Activated CD8-positive, alpha-beta T cell treated with anti-CD3 and anti-CD28 coated beads, Interleukin-2, amount 10 ng/mL, durations not matched to agents 7 days and 5 days (primary cell): ENCODE measurements around the gene CFAP68. TPM values are rescaled to one million over a fixed set of nuclear protein-coding genes. Genes with fewer than 3 reads are reported as not detected.
"Not testable (repeated sequence)": the region's sequence is repeated elsewhere in the genome, so short reads cannot be mapped to it uniquely, and the experiment has no call there.

Experiments used
- ATAC-seq: fragments of 150-1000 bp; cut with Tn5 transposase; one replicate; pipeline ENCODE4 v1.10.0; 2021; ENCODE audit warnings: moderate library complexity
- CTCF ChIA-PET: fragments of 350-600 bp; sonication (Branson Sonifier 250); formaldehyde crosslinking; loops from one replicate; lab custom pipeline; 2021; ENCODE audit warnings: antibody characterized with exemption; lab: Charles Lee
- POLR2A ChIA-PET: fragments of 350-600 bp; sonication (Branson Sonifier 250); formaldehyde crosslinking; loops from one replicate; lab custom pipeline; 2021; ENCODE audit warnings: antibody characterized with exemption; lab: Charles Lee
- DNase-seq: peaks from one replicate; pipeline ENCODE4 v3.0.0-alpha.2; 2020
- H3K27ac Mint-ChIP-seq: one replicate; pipeline ENCODE4 v1.8.0; 2021; ENCODE audit warnings: mild to moderate bottlenecking, mixed read lengths
- H3K27me3 Mint-ChIP-seq: one replicate; pipeline ENCODE4 v1.8.0; 2021; ENCODE audit warnings: low read depth, mixed read lengths
- H3K36me3 Mint-ChIP-seq: one replicate; pipeline ENCODE4 v1.8.0; 2021; ENCODE audit warnings: low read depth, mixed read lengths
- H3K4me1 Mint-ChIP-seq: one replicate; pipeline ENCODE4 v1.8.0; 2021; ENCODE audit warnings: low read depth, mixed read lengths
- H3K4me3 Mint-ChIP-seq: one replicate; pipeline ENCODE4 v1.8.0; 2021; ENCODE audit warnings: mild to moderate bottlenecking, mixed read lengths
- H3K9me3 Mint-ChIP-seq: one replicate; pipeline ENCODE4 v1.8.0; 2022; ENCODE audit warnings: mixed read lengths; ENCODE audit not compliant: insufficient read depth
- total RNA-seq, 2 experiments: library from RNA; stranded (reverse); gene quantifications; one replicate each; pipeline ENCODE4 v1.2.3, GENCODE V29; 2021

The CFAP68 gene
- total RNA-seq, 2 experiments from 2014 or later = 17.8 to 18.3 TPM

DNA sequence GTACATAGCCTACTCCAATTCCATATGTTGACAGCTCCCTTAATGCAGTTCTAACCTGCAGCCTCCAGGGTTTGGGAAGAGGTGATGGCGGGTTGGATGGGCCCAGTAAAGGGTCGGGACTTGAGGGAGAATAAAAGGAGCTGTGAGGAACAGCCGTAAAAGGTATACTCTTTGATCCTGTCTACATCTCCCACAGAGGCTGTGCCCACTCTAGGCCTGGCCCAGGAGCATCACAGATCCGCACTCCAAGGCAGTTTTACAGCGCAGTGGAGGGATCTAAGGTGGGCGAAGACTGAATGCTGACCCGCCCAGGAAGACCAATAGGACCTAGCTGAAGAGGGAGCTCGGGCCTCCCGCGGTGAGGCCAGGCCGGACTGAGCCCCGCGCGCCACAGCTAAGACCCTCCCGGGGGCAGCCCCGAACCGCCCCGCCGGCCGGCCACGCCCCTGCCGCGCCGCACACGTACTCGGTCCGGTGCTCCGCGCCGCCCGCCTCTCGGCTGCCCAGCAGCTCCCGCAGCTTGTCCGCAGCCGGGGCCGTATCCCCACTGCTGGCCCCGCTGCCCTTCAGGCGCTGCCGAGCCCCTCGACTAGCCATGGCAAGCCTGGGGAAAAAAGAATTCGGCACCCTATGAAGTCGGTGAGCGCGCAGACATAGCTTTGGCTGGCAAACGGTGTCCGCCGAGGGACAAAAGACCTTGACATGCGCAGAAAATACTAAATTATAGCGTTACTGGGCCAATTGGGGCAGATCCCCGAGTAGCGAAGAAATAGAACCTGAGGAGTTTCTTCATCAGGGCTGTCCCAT, 8.3 kb upstream of the CFAP68 start, which contains the start of gene ALG9:
TSS of gene ALG9 (minus strand) at position 696 of the 807 bp plus-strand sequence. CDS start at position 597, 99 bp downstream.
- H3K9me3 Mint-ChIP-seq = no peaks in the 10 kb centered on the region
- CTCF ChIA-PET = interaction anchor here (0.6 to 2.5 kb wide), 20 partner anchors 10 to 409 kb away, joined by 3 to 14 read pairs (median 4); partner anchors contain the start of genes SDHD and TIMM8B
- DNase-seq (peak; percentile 91), ATAC-seq (peak; percentile 93)
- H3K36me3 Mint-ChIP-seq = peaks cover 31% of the 10 kb centered on the region
- H3K27me3 Mint-ChIP-seq = no peaks in the 10 kb centered on the region
- H3K4me1 Mint-ChIP-seq = peaks cover 23% of the 10 kb centered on the region
- peak within 1 kb of the TSS; percentile 89 for H3K4me3 Mint-ChIP-seq
- POLR2A ChIA-PET = interaction anchor here (0.6 to 3.0 kb wide), 12 partner anchors 10 to 332 kb away, joined by 3 to 21 read pairs (median 4); partner anchors contain the start of gene PPP2R1B
- H3K27ac Mint-ChIP-seq = peak within 1 kb of the TSS; percentile 90

DNA sequence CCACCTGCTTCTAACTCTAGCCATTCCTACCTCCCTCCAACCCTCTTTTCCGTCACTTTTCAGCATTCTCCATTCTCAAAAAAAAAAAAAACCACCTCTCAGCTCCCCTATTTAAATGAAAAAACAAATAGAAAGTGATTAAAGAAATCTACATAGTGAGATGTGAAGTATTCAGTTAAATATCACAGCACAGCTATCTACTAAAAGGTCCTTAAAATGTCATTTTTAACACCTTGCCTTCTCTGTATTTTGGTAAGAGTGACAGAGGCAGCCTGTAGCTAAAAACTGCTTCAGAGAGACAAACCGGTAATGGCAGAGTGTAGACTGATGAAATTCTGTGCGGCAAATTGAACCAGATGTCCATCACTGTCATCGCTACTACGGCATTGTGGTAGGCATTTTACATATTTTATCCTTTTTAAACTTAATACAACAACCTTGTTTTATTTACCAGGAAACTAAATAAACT, 7.6 kb upstream of the CFAP68 start:
- Mint-ChIP-seq H3K27ac (peak overlapping the region; percentile 88), H3K36me3 (peaks cover 26% of the 10 kb centered on the region), H3K27me3 (no peaks in the 10 kb centered on the region), H3K4me1 (peaks cover 23% of the 10 kb centered on the region), H3K9me3 (no peaks in the 10 kb centered on the region), H3K4me3 (peak overlapping the region; percentile 89)
- ATAC-seq = no peak
- DNase-seq = no peak
- ChIA-PET POLR2A (interaction anchor here (0.6 to 3.0 kb wide), 7 partner anchors 10 to 333 kb away, joined by 3 to 21 read pairs (median 4); partner anchors contain the start of gene PPP2R1B), CTCF (interaction anchor here (0.8 to 2.5 kb wide), 15 partner anchors 9 to 408 kb away, joined by 3 to 14 read pairs (median 5); partner anchors contain the start of genes SDHD and TIMM8B)

DNA sequence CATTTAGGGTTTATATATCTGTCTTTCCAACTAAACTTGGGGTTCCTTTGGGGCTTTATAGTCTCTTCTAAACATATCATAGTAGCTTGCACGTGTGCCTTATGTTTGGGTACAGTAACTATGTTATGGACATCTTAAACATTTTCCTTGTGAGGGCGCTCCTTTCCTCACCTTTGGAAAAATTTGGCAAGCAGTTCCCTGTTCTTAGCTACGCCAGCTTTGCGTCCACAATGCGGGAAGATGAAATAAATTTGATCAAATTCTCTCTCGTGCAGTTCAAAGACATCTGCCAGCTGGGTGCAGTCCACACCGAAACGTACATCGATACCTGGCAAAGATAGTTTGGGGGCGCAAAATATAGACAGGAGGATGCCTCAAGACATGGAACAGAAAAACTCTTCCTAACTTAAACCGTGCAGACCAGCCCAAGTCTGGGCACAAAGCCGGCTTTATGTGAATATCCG, 924 bp upstream of the CFAP68 start:
- POLR2A ChIA-PET = interaction anchor here (0.8 kb wide), 1 partner anchor 47 kb away, joined by 3 read pairs; no protein-coding TSS in a partner anchor
- Mint-ChIP-seq H3K27me3 (no peaks in the 10 kb centered on the region), H3K4me1 (peaks cover 18% of the 10 kb centered on the region), H3K27ac (peak overlapping the region; percentile 99), H3K4me3 (peak overlapping the region; percentile 89), H3K36me3 (peaks cover 9% of the 10 kb centered on the region), H3K9me3 (no peaks in the 10 kb centered on the region)
- peak; percentile 7 for ATAC-seq
- CTCF ChIA-PET = interaction anchor here (0.9 to 1.7 kb wide), 7 partner anchors 48 to 125 kb away, joined by 3 to 7 read pairs (median 5); no protein-coding TSS in a partner anchor
- no peak for DNase-seq

DNA sequence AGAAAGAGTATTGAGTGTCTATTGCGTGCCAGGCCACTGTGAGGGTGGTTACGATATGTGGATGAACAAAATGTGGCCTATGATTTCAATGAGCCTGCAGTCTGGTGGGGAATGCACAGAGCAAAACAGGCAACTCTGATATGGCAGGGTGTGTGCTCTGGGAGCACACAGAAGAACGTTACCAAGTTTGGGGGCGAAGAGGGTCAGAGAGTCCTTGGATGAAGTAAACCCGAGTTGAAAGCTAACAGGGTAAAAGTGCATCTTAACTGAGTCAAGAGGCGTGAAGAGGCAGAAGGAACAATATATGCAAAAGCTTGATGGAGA, 258 bp downstream of the CFAP68 start:
- Mint-ChIP-seq H3K27ac (peak overlapping the region; percentile 99), H3K9me3 (no peaks in the 10 kb centered on the region), H3K36me3 (peaks cover 9% of the 10 kb centered on the region), H3K4me1 (peaks cover 18% of the 10 kb centered on the region), H3K4me3 (peak overlapping the region; percentile 89), H3K27me3 (no peaks in the 10 kb centered on the region)
- peak; percentile 6 for ATAC-seq
- ChIA-PET CTCF (interaction anchor here (0.9 to 2.6 kb wide), 4 partner anchors 8 to 54 kb away, joined by 3 to 14 read pairs (median 4); partner anchors contain the start of gene ALG9), POLR2A (interaction anchor here (0.9 to 1.1 kb wide), 3 partner anchors 10 to 48 kb away, joined by 4 read pairs; no protein-coding TSS in a partner anchor)
- no peak for DNase-seq

DNA sequence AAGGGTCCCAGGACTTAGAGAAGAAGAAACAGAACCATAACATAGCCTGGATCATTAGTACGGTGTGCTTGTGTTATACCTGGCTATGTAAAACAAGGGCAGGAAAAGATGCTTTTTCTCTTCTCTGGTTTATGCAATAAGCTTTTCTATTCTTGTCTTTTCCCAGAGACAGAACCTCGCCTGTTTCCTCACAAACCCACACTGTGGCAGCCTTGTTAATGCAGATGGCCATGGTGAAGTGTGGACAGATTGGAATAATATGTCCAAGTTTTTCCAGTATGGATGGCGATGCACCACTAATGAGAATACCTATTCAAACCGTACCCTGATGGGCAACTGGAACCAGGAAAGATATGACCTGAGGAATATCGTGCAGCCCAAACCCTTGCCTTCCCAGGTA, 2.9 kb downstream of the CFAP68 start:
- no peak for ATAC-seq
- peaks cover 5% of the 10 kb centered on the region for H3K36me3 Mint-ChIP-seq
- ChIA-PET POLR2A (interaction anchor here (0.5 to 1.0 kb wide), 2 partner anchors 45 to 187 kb away, joined by 3 read pairs; no protein-coding TSS in a partner anchor), CTCF (interaction anchor here (1.2 to 2.7 kb wide), 5 partner anchors 11 to 232 kb away, joined by 3 to 14 read pairs (median 5); partner anchors contain the start of gene ALG9)
- DNase-seq = no peak
- peaks cover 18% of the 10 kb centered on the region for H3K4me1 Mint-ChIP-seq
- H3K4me3 Mint-ChIP-seq = no peak overlapping the region
- no peak overlapping the region for H3K27ac Mint-ChIP-seq
- H3K9me3 Mint-ChIP-seq = no peaks in the 10 kb centered on the region
- H3K27me3 Mint-ChIP-seq = no peaks in the 10 kb centered on the region

DNA sequence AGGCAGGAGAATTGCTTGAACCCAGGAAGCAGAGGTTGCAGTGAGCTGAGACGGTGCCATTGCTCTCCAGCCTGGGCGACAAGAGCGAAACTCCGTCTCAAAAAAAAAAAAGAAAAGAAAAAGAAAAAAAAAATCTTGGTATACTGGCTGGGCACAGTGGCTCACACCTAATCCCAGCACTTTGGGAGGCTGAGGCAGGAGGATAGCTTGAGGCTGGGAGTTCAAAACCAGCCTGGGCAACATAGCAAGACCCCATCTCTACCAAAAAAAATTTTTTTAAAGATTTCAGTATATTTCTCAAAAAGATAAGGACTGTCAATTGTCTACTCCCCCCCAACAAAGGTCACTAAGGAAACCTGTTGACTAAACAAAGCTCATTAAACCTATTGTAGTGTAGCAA, 5.7 kb downstream of the CFAP68 start:
- H3K27me3 Mint-ChIP-seq, POLR2A ChIA-PET, H3K36me3 Mint-ChIP-seq, ATAC-seq, H3K4me1 Mint-ChIP-seq, DNase-seq, H3K27ac Mint-ChIP-seq, H3K4me3 Mint-ChIP-seq, H3K9me3 Mint-ChIP-seq, CTCF ChIA-PET: not testable (repeated sequence)

DNA sequence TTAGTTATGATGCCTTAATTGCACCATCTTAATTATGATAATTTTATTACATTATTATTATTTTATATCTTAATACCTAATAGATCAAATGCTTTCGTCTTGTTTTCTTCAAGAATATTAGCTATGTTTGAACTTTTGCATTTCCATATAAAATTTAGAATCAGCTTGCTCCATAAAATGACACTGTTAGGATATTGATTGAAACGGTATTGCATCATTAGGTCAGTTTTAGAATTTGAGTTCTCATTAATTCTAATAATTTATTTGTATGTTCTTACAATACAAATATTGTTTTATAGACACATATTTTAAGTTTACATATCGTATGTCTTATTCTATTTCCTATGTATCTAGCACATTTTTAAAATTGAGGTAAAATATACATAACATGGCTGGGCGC, 6.7 kb downstream of the CFAP68 start:
- Mint-ChIP-seq H3K27ac (no peak overlapping the region), H3K9me3 (no peaks in the 10 kb centered on the region), H3K4me1 (no peaks in the 10 kb centered on the region), H3K27me3 (peaks cover 2% of the 10 kb centered on the region), H3K4me3 (no peak overlapping the region), H3K36me3 (no peaks in the 10 kb centered on the region)
- ChIA-PET POLR2A (interaction anchor here (0.6 kb wide), 1 partner anchor 136 kb away, joined by 3 read pairs; no protein-coding TSS in a partner anchor), CTCF (no interaction called here)
- ATAC-seq (no peak), DNase-seq (no peak)

DNA sequence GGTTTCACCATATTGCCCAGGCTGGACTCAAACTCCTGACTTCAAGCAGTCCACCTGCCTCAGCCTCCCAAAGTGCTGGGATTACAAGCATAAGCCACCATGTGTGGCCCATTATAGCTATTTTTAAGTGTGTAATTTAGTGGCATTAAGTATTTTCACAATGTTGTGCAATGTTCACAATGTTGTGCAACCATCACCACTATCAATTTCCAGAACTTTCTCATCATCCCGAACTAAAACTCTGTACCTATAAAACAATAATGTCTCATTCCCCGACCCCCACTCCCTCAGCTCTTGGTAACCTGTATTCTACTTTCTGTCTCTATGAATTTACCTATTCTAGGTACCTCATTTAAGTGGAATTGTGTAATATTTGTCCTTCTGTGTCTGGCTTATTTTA, 7.5 kb downstream of the CFAP68 start:
- Mint-ChIP-seq H3K27ac (no peak overlapping the region), H3K4me1 (no peaks in the 10 kb centered on the region), H3K27me3 (peaks cover 3% of the 10 kb centered on the region), H3K9me3 (no peaks in the 10 kb centered on the region), H3K4me3 (no peak overlapping the region), H3K36me3 (no peaks in the 10 kb centered on the region)
- ChIA-PET CTCF (interaction anchor here (0.9 kb wide), 1 partner anchor 19 kb away, joined by 3 read pairs; no protein-coding TSS in a partner anchor), POLR2A (no interaction called here)
- no peak for ATAC-seq
- DNase-seq = no peak

DNA sequence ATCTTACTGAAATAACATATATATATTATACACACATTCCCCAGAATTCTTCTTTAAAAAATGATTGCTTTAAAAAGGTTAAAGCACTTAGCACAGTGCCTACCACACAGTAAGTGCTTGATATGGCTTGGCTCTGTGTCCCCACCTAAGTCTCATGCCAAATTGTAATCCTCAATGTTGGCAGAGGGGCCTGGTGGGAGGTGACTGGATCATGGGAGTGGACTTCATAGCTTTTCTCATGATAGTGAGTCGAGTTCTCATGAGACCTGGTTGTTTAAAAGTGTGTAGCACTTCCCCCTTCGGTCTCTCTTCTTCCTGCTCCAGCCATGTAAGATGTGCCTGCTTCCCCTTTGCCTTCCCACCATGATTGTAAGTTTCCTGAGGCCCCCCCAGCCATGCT, 26.1 kb downstream of the CFAP68 start:
- Mint-ChIP-seq H3K9me3 (no peaks in the 10 kb centered on the region), H3K4me1 (no peaks in the 10 kb centered on the region), H3K27me3 (peaks cover 18% of the 10 kb centered on the region), H3K4me3 (no peak overlapping the region), H3K36me3 (no peaks in the 10 kb centered on the region), H3K27ac (no peak overlapping the region)
- no peak for DNase-seq
- ChIA-PET POLR2A (no interaction called here), CTCF (interaction anchor here (0.9 to 2.2 kb wide), 2 partner anchors 18 to 77 kb away, joined by 3 to 5 read pairs; no protein-coding TSS in a partner anchor)
- no peak for ATAC-seq

DNA sequence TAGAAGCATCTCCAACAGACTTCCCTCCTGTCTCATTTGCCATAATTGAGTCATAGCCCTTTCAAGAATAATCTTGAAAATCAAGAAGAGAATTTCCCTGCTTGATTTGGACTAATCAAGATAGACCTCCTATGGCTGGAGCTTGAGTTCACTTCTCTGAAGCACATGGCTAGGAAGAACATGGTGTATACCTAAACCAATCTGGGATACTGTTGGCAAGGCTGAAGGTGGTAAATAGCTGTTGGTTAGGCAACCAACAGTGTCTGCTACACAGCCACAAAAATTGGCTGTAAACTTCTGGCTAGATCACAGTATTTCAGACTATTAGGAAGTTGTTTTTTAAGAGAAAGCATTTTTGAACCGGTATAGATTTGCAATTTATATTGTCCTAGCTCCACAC, 27.3 kb downstream of the CFAP68 start:
- H3K4me3 Mint-ChIP-seq = no peak overlapping the region
- POLR2A ChIA-PET = no interaction called here
- no peaks in the 10 kb centered on the region for H3K4me1 Mint-ChIP-seq
- DNase-seq (no peak), ATAC-seq (no peak)
- H3K36me3 Mint-ChIP-seq = no peaks in the 10 kb centered on the region
- CTCF ChIA-PET = no interaction called here
- peaks cover 28% of the 10 kb centered on the region for H3K27me3 Mint-ChIP-seq
- no peaks in the 10 kb centered on the region for H3K9me3 Mint-ChIP-seq
- H3K27ac Mint-ChIP-seq = no peak overlapping the region

DNA sequence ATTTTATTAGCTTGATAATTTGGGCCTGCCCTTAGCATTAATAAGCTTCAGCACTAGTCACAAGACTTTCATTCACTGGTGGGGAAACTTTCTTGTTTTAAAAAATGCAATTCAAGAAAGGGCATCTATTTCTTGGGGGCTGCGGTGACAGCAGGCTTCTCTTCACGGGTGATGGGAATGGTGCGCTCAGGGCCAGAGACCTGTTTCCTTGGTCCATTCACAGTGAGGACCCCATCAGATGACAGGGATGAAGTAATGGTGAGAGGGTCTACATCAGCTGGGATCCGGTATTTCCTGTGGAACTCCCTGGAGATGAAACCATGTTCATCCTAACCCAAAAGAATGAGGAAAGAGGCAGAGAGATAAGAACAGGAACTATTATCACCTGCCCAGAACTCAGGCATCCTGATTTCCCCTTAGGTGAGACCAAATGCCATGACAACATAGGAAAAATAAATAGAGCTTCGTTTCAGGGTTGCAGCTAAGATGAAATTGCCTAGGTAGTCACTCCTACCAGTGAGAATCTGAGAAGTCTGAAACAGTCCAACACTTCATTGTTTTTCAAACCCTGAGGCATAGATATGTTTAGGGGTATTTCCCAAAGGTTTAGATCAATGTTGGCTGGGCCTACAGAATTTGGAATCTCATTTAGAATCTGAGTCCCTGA, 29.4 kb downstream of the CFAP68 start:
- ChIA-PET CTCF (interaction anchor here (2.2 kb wide), 1 partner anchor 10 kb away, joined by 6 read pairs; the partner anchor contains the start of gene C11orf52), POLR2A (no interaction called here)
- Mint-ChIP-seq H3K4me1 (no peaks in the 10 kb centered on the region), H3K9me3 (no peaks in the 10 kb centered on the region), H3K27ac (no peak overlapping the region), H3K27me3 (peaks cover 32% of the 10 kb centered on the region), H3K36me3 (no peaks in the 10 kb centered on the region), H3K4me3 (no peak overlapping the region)
- no peak for DNase-seq
- ATAC-seq = no peak
